Measurements from ENCODE around the gene GJB6. TPM values are rescaled to one million over a fixed set of nuclear protein-coding genes. Genes with fewer than 3 reads are reported as not detected.

The GJB6 gene
- polyA plus RNA-seq, 1 of the 3 experiments (the other 2 are of a cell fraction): not detected

DNA sequence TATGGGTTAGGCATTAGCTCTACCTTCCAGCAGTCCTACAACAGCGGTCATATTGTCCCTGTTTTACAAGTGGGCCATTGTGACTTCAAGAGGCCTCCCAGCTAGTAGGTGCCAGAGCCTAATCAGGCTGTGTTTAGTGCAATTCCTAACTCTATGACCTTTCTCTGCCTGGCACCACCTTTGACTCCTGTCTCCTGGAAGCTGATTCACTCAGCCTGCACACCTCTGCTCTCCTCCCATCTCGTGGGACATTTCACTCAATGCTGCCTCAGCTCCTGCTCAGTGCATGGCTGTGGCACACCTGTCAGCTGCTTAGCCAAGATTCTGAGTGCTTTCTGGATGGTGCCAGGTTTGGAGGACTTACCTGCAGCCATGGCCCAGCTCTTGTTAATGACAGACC, 9.5 kb upstream of the GJB6 start:
- ChIA-PET POLR2A (no interaction called here), CTCF (interaction anchor here (0.6 kb wide), 1 partner anchor 31 kb away, joined by 3 read pairs; no protein-coding TSS in a partner anchor)
- peaks cover 56% of the 10 kb centered on the region for H3K27me3 ChIP-seq (ENCODE audit: insufficient read depth)
- H3K9ac ChIP-seq: no peak overlapping the region
- H3K27ac ChIP-seq (ENCODE audit: low read depth in 2 of 2, low read length in 1 of 2): no peak overlapping the region
- WGBS (ENCODE audit: low lambda C conversion rate): 0% methylated on average over 2 of the region's 2 CpGs
- no peaks in the 10 kb centered on the region for H3K9me2 ChIP-seq
- H4K20me1 ChIP-seq (ENCODE audit: insufficient read depth): no peaks in the 10 kb centered on the region
- no peaks in the 10 kb centered on the region for H3K79me2 ChIP-seq (ENCODE audit: insufficient read depth)
- no peaks in the 10 kb centered on the region for H3K9me3 ChIP-seq
- DNase-seq: no peak
- no peak overlapping the region for H3K4me3 ChIP-seq (ENCODE audit: low read depth in 2 of 2, low read length in 1 of 2)
- H3F3A ChIP-seq (replicated peaks; ENCODE audit: insufficient read depth): no peaks in the 10 kb centered on the region
- TF ChIP-seq RAD21 (IDR thresholded peaks at IDR 0.05; ENCODE audit: low read length) (no peak), CHD2 (IDR thresholded peaks at IDR 0.05; ENCODE audit: low read length, partially characterized antibody) (no peak), RCOR1 (IDR thresholded peaks at IDR 0.05; ENCODE audit: low read length) (no peak), SIN3A (IDR thresholded peaks at IDR 0.05; ENCODE audit: borderline replicate concordance, low read depth, low read length) (no peak), NRF1 (IDR thresholded peaks at IDR 0.05; ENCODE audit: low read depth, low read length) (no peak), TEAD4 (IDR thresholded peaks at IDR 0.05; ENCODE audit: borderline replicate concordance, insufficient read depth) (no peak), GATA2 (CRISPR knock-in tag; IDR thresholded peaks at IDR 0.05) (no peak), FOXJ3 (CRISPR knock-in tag; IDR thresholded peaks at IDR 0.05) (no peak), JUND (IDR thresholded peaks at IDR 0.05) (no peak), POLR2AphosphoS5 (IDR thresholded peaks at IDR 0.05; ENCODE audit: low read depth, low read length) (no peak)
- TF ChIP-seq, protein P1, sequence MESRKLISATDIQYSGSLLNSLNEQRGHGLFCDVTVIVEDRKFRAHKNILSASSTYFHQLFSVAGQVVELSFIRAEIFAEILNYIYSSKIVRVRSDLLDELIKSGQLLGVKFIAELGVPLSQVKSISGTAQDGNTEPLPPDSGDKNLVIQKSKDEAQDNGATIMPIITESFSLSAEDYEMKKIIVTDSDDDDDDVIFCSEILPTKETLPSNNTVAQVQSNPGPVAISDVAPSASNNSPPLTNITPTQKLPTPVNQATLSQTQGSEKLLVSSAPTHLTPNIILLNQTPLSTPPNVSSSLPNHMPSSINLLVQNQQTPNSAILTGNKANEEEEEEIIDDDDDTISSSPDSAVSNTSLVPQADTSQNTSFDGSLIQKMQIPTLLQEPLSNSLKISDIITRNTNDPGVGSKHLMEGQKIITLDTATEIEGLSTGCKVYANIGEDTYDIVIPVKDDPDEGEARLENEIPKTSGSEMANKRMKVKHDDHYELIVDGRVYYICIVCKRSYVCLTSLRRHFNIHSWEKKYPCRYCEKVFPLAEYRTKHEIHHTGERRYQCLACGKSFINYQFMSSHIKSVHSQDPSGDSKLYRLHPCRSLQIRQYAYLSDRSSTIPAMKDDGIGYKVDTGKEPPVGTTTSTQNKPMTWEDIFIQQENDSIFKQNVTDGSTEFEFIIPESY (IDR thresholded peaks at IDR 0.05; ENCODE audit: borderline replicate concordance, low read depth): no peak
- TF ChIP-seq, protein P2, sequence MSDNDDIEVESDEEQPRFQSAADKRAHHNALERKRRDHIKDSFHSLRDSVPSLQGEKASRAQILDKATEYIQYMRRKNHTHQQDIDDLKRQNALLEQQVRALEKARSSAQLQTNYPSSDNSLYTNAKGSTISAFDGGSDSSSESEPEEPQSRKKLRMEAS (IDR thresholded peaks at IDR 0.05; ENCODE audit: low read depth): no peak
- TF ChIP-seq, protein P3, sequence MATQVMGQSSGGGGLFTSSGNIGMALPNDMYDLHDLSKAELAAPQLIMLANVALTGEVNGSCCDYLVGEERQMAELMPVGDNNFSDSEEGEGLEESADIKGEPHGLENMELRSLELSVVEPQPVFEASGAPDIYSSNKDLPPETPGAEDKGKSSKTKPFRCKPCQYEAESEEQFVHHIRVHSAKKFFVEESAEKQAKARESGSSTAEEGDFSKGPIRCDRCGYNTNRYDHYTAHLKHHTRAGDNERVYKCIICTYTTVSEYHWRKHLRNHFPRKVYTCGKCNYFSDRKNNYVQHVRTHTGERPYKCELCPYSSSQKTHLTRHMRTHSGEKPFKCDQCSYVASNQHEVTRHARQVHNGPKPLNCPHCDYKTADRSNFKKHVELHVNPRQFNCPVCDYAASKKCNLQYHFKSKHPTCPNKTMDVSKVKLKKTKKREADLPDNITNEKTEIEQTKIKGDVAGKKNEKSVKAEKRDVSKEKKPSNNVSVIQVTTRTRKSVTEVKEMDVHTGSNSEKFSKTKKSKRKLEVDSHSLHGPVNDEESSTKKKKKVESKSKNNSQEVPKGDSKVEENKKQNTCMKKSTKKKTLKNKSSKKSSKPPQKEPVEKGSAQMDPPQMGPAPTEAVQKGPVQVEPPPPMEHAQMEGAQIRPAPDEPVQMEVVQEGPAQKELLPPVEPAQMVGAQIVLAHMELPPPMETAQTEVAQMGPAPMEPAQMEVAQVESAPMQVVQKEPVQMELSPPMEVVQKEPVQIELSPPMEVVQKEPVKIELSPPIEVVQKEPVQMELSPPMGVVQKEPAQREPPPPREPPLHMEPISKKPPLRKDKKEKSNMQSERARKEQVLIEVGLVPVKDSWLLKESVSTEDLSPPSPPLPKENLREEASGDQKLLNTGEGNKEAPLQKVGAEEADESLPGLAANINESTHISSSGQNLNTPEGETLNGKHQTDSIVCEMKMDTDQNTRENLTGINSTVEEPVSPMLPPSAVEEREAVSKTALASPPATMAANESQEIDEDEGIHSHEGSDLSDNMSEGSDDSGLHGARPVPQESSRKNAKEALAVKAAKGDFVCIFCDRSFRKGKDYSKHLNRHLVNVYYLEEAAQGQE (IDR thresholded peaks at IDR 0.05; ENCODE audit: low read depth, low read length): no peak
- TF ChIP-seq, protein P4, sequence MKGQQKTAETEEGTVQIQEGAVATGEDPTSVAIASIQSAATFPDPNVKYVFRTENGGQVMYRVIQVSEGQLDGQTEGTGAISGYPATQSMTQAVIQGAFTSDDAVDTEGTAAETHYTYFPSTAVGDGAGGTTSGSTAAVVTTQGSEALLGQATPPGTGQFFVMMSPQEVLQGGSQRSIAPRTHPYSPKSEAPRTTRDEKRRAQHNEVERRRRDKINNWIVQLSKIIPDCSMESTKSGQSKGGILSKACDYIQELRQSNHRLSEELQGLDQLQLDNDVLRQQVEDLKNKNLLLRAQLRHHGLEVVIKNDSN (IDR thresholded peaks at IDR 0.05; ENCODE audit: borderline replicate concordance, low read depth): no peak
- no peaks in the 10 kb centered on the region for H3K4me1 ChIP-seq (ENCODE audit: control insufficient read depth in 1 of 2, insufficient read depth in 2 of 2, low read depth in 1 of 2, low read length in 1 of 2)
- no peak overlapping the region for H3K4me2 ChIP-seq
- no peak overlapping the region for H2AFZ ChIP-seq (ENCODE audit: low read depth)
- H3K36me3 ChIP-seq (replicated peaks in 1 of 2; ENCODE audit: control insufficient read depth in 1 of 2, insufficient read depth in 2 of 2, low read length in 1 of 2): no peaks in the 10 kb centered on the region
